Measurements from ENCODE around the gene PPP1R14D.

Gene PPP1R14D

DNA sequence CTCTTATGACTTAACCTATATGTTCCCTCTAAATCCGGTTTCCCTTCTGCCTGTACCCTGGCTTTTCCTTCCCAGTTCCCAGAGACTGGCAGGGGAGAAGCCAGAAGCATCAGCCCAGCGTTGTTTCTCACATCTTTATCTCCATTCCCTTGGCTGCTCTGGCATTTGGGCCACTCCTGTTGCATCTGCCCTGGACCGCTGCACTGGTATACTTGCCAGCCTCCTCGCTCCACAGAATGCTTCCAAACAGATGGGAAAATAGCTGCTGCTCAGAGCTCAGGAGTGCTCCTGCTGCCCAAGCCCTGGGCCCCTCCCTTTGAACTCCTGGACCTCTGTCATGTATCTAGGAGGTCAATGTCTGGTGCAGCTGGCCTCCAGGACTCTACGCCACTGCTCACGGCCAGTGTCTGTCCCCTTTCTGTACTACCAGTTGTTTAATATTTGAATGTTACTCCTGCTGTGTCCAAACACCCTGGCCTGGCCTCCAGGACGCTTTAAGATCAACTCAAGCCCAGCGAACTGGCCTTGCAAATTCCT is 22.1 kb upstream of the PPP1R14D start:
- FAIRE-seq, result no peak

- no peak for FAIRE-seq
These were observed 18.9 kb upstream of the PPP1R14D start for GRCh38 chr15:40847223-40847961.

- no peak for FAIRE-seq
These were observed 18.3 kb upstream of the PPP1R14D start for GRCh38 chr15:40846841-40847222.

- FAIRE-seq, result no peak
These were observed 17.2 kb upstream of the PPP1R14D start for GRCh38 chr15:40845511-40846284.

DNA sequence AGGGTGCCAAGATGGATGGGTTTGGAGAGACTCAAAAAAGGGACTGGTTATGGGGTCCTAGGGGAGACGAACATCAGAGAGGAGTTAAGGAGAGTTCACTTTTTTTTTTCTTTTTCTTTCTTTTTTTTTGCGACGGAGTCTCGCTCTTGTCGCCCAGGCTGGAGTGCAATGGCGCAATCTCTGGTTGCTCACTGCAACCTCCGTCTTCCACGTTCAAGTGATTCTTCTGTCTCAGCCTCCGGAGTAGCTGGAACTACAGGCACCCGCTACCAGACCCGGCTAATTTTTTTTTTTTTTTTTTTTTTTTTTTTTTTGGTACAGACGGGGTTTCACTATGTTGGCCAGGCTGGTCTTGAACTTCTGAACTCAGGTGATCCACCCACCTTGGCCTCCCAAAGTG is 16.5 kb upstream of the PPP1R14D start:
- no peak for FAIRE-seq

DNA sequence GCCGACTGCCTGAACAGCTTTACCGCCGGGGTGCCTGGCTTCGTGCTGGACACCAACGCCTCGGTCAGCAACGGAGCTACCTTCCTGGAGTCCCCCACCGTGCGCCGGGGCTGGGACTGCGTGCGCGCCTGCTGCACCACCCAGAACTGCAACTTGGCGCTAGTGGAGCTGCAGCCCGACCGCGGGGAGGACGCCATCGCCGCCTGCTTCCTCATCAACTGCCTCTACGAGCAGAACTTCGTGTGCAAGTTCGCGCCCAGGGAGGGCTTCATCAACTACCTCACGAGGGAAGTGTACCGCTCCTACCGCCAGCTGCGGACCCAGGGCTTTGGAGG is 16.2 kb upstream of the PPP1R14D start:
- FAIRE-seq, result no peak

DNA sequence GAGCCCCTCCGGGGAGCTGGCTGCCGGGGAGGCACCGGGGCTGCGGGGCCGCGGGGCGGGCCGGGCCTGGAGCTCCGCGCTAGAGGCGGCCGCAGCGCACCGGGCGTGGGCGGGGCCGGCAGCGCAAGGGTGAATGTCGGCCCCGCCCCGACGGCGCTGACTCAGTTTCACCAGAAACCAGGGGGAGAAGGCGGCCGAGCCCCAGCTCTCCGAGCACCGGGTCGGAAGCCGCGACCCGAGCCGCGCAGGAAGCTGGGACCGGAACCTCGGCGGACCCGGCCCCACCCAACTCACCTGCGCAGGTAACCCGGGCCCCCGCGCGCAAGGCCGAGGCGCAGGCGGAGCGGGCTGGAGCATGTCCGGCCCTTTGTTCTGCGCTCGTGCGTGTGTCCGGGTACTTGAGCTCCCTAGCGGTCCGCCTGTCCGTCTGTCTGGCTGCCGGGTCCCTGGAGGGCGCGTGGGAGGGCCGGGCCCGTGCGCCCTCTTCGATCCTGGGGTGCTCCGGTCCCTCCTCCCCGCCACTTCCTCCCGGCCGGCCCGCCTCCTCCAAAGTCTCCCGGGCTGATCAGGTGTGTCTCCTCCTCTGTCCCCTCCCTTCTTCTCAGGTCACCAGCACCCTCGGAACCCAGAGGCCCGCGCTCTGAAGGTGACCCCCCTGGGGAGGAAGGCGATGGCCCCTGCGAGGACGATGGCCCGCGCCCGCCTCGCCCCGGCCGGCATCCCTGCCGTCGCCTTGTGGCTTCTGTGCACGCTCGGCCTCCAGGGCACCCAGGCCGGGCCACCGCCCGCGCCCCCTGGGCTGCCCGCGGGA is 15.6 kb upstream of the PPP1R14D start, which contains the start of gene SPINT1:
Gene SPINT1, plus strand, starts transcription at position 164 of the 811 bp plus-strand sequence. Its CDS starts 507 bp downstream, at position 671.
- FAIRE-seq, result no peak

GRCh38 chr15:40843261-40843884 is 14.9 kb upstream of the PPP1R14D start:
- FAIRE-seq, result no peak

DNA sequence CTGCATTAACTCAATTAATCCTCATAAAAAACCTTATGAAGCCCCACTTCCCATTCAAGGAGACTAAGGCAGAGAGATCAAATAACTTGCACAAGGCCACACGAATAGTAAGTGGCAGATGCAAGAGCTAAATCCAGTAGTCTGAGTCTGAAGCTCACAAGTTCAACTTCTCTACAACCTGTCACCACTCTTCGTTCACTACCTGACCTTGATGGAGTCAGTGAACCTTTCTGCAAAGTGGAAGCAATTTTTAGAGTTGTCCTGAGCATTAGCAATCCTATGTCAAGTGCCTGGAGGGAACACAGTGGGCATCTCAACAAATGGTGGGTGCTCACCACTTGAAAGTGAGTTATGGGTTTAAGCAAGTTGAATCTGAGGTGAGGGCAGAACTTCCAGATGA is 13.2 kb upstream of the PPP1R14D start:
- no peak for FAIRE-seq

- FAIRE-seq, result no peak
These were observed 10.2 kb upstream of the PPP1R14D start for GRCh38 chr15:40838756-40839155.

- no peak for FAIRE-seq
These were observed 7.5 kb upstream of the PPP1R14D start for GRCh38 chr15:40836020-40836419.

GRCh38 chr15:40832903-40833302 is 4.4 kb upstream of the PPP1R14D start:
- FAIRE-seq, result no peak

- FAIRE-seq, result no peak
These were observed 3.4 kb upstream of the PPP1R14D start for GRCh38 chr15:40831861-40832260.

- FAIRE-seq, result no peak
These were observed 2.4 kb upstream of the PPP1R14D start for GRCh38 chr15:40830884-40831283.

DNA sequence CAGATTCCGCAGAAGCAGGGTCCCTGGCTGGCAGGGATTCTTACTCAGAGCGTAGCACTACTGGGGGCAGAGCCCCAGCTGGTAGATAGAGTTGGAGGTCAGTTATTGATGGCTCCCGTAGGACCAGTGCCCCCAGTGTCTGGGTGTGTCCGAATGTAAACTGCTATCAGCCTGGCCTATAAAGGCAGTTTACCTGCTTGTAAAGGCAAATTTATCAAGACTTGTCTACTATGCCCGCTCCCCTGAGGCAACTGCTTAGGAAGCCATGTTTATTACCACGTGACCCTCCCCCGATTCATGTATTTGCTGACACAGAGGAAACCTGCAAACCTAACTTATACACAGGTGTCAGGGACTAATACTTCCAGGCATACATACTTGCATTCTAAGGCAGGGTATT is 607 bp upstream of the PPP1R14D start:
- FAIRE-seq, result no peak

GRCh38 chr15:40826423-40827075 is 2.0 kb downstream of the PPP1R14D start:
- FAIRE-seq, result no peak

- no peak for FAIRE-seq
These were observed 2.7 kb downstream of the PPP1R14D start for GRCh38 chr15:40825661-40826422.

- no peak for FAIRE-seq
These were observed 4.8 kb downstream of the PPP1R14D start for GRCh38 chr15:40823572-40824343.

DNA sequence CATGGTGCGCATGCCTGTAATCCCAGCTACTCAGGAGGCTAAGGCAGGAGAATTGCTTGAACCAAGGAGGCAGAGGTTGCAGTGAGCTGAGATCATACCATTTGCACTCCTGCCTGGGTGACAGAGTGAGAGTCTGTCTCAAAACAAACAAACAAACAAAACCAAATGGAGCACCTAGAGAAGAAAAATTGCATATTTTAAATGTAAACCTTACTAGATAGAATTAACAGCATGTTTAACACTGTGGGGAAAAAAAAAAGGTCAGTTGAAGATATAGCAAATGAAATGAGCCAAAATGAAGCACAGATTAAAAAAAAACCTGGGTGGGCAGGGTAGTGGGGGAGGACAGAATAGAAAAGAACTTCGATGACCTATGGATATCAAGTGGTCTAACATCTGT is 7.3 kb downstream of the PPP1R14D start:
- no peak for FAIRE-seq

DNA sequence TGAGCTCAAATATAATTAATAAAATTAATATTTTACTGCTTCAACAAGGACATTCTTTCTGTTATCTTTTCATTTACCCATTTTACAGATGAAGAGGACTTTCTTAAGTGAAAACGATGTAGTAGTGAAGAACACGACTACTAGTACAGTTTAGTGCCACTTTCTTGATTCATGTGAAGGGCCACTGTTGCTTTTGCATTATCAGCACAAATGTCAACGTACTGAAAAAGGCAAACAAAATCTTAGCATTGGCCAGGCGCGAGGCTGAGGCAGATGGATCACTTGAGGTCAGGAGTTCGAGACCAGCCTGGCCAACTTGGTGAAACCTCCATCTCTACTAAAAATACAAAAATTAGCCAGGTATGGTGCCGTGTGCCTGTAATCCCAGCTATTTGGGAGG is 9.5 kb downstream of the PPP1R14D start:
- no peak for FAIRE-seq
